ENCODE measurements around the gene ZNF831.

Gene ZNF831

DNA sequence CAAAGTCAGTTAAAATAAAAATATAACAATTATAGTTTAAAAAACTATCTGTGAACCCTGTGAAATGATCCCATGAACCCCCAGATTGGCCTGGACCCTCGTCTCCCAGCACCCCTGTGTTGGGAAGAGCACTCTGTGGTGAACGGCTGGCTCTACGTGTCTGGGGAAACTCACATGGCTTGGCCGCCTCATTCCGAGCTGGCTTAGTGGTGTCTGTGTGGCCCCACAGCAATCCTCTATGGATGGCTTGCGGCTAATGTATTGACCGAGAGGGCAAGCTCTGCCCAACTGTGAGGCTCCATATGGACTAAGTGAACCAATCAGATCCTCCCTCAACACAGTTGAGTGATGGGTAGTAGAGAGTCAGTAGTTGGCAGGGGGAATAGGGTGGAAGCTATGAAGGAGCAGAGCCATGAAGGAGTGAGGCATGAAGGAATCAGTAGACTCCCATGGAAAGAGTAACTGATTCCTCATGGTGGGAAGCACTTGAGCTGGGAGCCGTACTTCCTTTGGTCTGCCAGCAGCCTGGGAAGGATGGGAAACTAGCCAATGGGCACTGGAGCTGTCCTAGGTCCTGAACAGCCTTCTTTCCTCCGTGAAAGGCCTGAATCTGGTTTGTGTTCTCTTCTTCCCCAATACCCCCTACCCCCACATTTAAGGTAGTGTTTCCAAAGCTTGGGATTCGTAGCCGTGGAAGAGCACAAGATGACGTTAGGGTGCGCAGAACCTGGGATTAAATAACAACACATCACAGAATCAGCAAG, 21.6 kb upstream of the ZNF831 start:
- no peak for DNase-seq

DNA sequence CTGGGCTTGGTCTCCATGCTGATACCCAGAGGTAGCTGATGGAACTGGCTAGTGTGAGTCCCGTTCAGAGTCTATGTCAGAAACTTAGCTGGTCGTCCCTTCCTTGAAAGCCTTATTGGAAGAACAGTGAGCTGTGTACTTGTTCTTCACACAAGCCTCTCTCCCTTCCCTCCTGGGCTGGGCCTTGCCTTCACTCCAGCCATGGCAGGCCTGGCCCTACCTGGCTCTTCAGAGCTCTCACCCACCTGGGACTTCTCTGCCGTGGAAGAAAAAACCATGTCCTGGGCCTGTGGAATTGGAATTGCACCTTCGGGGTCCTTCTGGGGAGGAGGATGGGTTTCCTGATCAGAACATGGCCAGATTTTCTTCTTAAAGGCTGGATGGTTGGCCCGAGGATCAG, 20.3 kb upstream of the ZNF831 start:
- DNase-seq, result no peak

DNA sequence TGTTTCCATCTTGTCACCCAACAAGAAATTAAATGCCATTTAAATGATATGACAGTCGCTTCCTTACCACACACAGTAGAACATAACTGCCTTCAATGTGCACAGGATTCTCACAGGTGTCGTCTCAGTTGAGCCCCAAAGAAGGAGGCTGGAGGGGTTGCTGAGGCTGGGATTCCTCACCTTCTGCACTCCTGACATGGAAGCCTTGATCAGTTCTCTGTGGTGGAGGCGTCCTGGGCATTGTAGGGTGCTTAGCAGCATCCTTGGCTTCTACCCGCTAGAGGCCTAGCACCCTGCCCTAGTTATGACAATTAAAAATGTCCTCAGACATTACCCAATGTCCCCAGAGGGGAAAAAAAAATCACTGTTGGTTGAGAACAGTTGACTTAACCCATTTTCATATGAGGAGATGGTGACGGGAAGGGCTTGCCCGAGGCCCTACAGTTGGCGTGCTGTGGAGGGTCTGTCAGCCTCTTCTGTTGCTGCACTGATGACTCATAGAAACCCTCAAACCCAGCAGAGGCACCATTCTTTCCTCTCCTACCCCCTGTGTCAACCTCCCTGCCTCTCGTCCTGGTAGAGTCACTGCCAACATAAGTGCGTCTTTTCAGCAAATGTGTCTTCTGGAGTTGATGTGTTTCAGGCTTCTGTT, 19.3 kb upstream of the ZNF831 start:
- DNase-seq, result no peak

DNA sequence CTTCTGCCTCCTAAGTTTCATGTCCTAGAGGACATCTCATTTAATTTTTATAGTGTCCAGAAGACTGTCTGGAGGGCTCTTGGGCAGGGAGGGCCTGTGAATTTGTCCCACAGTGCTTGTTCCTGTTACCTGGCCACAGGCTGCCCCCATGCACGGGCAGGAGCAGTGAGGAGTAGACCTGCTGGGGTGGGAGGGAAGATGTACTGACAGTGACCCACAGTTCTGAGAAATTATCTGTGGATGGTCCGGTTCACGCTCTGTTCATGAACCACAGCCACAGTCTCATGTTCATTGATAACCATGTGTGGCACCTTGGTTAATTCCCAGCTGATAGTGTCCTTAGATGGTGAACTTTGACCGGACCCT, 18.8 kb upstream of the ZNF831 start:
- DNase-seq, result no peak

DNA sequence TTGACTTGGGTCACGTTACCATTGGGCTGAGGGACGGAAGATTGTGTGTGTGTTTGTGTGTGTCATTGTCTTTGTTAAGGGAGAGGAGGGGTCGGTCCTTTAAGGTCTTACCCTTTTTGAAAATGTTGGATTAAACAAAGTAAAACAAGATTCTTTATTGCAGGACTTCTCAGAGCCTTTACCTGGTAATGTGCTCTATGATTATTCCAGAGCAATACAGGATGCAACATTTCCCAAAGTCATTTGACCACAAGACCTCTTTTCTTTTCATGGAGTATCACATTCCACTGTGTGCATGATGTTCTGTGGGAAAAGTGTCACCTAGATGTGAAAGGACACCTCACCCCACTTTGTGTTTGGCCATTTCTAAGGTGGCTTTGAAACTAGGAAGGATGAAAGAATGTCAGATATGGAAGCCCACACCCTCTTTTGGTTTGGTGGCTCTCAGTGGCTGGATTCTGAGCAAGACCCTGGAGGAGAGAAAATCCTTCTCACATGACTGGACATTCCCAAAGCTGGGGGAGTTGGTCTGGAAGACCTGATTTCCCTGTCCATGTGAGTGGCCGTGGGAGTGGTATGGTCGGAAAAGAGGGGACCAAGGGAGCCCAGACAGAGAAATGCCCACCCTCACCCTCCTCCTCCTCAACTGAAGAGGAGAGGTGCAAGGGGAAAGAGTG, 18.2 kb upstream of the ZNF831 start:
- no peak for DNase-seq

DNA sequence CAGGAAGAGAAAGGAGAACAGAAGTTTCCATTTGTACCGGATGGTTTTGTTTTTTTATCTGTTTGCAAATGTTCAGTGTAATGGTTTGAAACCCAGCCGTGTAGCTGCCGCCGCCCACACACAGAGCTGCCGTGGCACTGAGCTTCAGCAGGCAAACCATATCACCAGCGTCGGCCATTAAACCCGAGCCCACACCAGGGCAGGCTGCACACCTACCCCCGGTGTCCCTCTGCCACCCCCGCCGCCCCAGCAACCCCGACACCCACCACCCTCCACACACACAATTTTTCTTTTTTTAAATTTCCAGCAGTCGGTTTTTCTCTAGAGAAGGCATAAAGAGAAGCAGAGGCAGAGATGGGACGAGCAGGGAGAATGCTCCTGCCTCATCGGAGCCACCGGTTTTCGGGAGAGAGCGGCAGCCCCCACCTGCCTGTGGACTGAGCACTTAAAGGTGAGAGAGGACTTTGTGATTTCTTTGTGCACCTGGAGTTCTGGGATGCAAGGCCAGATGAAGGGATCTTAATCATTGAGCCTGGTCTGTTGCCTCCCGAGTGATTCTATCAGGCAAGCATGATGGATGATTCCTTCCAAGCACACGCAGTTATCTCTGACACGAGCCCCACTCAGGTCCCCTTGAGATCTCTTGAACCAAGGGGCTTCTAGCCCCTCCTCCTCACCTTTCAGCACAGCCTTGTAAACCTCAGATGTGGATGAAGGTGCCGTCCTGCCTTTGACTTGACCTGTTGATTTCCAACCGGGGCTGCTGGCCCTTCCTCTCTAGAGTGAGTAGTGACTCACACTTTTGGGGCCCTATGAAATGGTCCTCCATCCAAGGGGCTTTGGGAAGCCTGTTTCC, 17.5 kb upstream of the ZNF831 start:
- no peak for DNase-seq

DNA sequence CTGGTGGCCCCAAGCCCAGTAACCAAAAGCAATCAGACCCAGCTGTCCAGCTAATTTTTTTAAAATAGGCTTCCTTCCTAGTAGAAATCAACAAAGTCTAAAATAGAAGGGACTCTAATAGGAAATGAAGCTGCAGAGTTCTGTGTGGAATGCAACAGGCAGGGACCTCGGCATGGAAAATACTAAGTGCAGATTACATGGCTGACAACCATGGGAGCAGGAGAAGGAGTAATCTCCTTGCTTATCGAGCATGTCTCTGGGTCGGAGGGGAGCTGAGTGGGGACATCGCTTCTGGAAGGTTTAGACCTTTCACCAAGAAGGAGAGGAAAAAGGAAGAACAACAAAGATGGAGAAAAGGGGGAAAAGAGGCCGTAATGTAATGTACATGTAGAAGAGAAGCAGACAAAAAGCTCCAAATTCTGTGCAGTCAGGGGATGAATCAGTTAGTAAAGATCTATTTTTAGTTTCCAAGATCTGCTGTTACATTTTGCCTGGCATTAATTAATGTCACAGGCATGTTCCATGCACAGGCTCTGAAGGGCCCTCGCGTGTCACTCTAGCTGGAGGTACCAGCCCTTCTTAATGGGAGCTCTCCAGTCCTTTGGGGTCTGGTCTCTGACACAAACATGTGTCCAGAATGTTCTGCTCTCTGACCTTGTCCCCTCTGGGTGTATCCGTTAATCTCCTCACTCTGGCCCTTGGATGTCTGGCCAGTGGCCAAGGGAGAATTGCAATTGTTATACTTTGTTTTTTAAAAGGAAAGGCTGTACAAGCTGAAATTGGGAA, 16.6 kb upstream of the ZNF831 start:
- DNase-seq, result no peak

GRCh38 chr20:59147586-59147985, 16.0 kb upstream of the ZNF831 start:
- DNase-seq, result no peak

DNA sequence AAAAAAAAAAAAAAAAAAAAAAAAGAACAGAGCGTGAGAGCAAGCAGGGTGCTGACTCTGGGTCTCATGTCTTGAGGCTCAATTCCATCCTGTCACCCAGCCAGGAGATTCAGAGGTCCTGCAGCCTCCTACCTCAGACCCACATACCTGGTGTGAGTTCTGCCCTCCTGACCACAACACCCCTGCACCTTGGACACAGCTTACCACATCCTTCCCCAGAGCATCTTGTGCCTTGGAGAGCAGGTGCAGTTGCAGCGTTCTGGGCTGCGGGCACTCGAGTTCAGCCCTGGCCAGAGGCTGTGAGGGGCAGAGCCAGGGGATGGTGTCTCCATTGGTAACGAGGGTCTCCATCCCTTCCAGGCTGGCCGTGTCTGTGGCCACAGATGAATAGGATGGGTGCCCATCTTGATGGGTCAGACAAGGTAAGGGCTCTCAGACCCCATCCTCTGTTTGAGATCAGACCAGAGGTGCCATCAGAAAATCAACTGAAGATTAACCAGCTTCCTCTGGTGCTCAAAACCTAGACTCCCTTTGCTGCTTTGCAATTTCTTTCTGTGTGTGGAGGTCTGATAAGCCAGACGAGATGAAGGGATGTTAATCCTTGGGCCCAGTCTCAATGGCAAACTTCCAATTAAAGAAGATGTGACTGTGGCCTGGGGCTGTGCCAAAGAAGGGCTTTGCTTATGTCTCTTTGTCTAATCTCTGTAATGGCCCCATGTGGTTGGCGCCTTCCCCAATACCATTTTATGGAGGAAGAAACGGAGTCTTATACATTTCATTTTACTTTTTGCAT, 14.7 kb upstream of the ZNF831 start:
- DNase-seq, result no peak

- no peak for DNase-seq
These were observed 13.7 kb upstream of the ZNF831 start for GRCh38 chr20:59149678-59150504.

- DNase-seq, result no peak
These were observed 12.8 kb upstream of the ZNF831 start for GRCh38 chr20:59150821-59151251.

DNA sequence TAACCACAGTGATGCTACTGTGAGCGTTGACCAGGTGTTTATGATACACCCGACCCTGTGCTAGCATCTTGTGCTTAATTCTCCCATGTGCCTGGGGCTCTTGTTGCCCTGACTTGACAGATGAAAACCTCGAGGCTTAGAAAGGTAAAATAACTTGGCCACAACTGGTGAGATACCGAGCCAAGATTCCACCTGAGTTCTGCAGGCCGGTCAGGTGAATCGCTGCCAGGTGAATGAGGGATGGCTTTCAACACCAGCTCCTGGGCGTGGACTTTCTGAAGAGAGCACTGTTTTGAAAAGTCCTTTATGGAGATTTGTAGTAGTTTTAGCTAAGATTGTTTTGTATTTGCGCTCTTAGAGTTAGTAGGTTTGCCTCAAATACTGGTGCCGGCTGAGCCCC, 12.2 kb upstream of the ZNF831 start:
- DNase-seq, result no peak

- no peak for DNase-seq
These were observed 11.8 kb upstream of the ZNF831 start for GRCh38 chr20:59151820-59152219.

GRCh38 chr20:59152559-59153354, 10.9 kb upstream of the ZNF831 start:
- DNase-seq, result no peak

- DNase-seq, result no peak
These were observed 10.3 kb upstream of the ZNF831 start for GRCh38 chr20:59153355-59153681.

GRCh38 chr20:59153832-59154231, 9.8 kb upstream of the ZNF831 start:
- no peak for DNase-seq

GRCh38 chr20:59154317-59155013, 9.2 kb upstream of the ZNF831 start:
- no peak for DNase-seq

DNA sequence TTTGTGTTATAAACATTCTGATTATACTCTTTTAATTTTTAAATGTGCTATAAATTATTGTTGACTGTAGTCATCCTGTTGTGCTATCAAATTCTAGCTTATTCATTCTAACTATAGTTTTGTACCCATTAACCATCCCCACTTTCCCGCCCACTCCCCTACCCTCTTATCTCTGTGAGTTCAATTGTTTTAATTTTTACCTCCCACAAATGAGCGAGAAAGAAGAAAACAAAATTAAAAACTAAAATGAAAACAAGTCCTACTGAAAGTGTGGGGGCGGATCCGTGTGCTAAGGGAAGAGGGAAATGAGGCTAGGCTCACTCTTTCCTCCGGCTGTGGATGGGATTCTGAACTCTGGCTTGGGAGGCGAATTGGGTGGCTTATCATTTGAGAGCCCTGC, 6.6 kb upstream of the ZNF831 start:
- DNase-seq, result no peak

DNA sequence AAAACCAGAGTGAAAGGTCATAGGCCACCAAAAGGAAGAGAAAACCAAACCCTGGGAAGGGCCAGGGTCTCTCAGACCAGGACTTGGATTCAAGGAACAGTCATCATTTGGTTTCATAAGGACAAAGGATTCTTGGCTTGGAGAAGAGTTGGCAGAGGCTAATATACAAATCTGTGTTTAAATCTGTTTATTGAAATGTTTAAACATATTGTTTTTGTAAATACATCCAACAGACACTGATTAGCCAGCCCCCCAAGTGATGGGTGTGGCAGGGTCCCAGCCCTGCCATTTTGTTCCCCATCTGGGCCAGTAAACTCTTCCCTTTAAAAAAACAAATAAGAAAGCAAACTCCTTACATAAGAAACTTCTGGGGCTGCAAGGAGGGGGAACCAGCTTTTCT, 6.1 kb upstream of the ZNF831 start:
- DNase-seq, result no peak
